HEK293 (cell line): ENCODE results near the gene RIMKLB.

ENCODE experiments used
- EGR2 ChIP-seq: fragments of 450-650 bp; formaldehyde crosslinking; IDR thresholded peaks from 2 replicates; pipeline ENCODE4 v1.5.1; 2016; ENCODE audit warnings: low read depth, missing biosample characterization, missing genetic modification characterization
- GFI1B ChIP-seq: fragments of 450-650 bp; formaldehyde crosslinking; IDR thresholded peaks from 2 replicates; pipeline ENCODE4 v1.5.1; 2016; ENCODE audit warnings: missing biosample characterization, missing genetic modification characterization
- GLI4 ChIP-seq: fragments of 450-650 bp; formaldehyde crosslinking; IDR thresholded peaks from 2 replicates; pipeline ENCODE4 v1.5.1; 2016; ENCODE audit warnings: missing biosample characterization, missing genetic modification characterization
- HOXD13 ChIP-seq: sonication (generic); formaldehyde crosslinking; IDR thresholded peaks from 2 replicates; pipeline ENCODE4 v1.8.0; 2022; ENCODE audit warnings: missing genetic modification reagents, borderline replicate concordance
- OSR2 ChIP-seq: fragments of 450-650 bp; formaldehyde crosslinking; IDR thresholded peaks from 2 replicates; pipeline ENCODE4 v1.5.1; 2016; ENCODE audit warnings: missing biosample characterization, missing genetic modification characterization
- PRDM1 ChIP-seq: fragments of 450-650 bp; formaldehyde crosslinking; IDR thresholded peaks from 2 replicates; pipeline ENCODE4; 2016; ENCODE audit warnings: missing biosample characterization, missing genetic modification characterization
- SP7 ChIP-seq: fragments of 450-650 bp; formaldehyde crosslinking; IDR thresholded peaks from 2 replicates; pipeline ENCODE4 v1.5.1; 2016; ENCODE audit warnings: missing biosample characterization, missing genetic modification characterization
- ZBTB21 ChIP-seq: fragments of 450-650 bp; formaldehyde crosslinking; IDR thresholded peaks from 2 replicates; pipeline ENCODE4 v1.5.1; 2017; ENCODE audit warnings: missing biosample characterization, missing genetic modification characterization
- ZBTB8A ChIP-seq: fragments of 450-650 bp; formaldehyde crosslinking; IDR thresholded peaks from 2 replicates; pipeline ENCODE4 v1.5.1; 2016; ENCODE audit warnings: missing biosample characterization, missing genetic modification characterization
- ZFHX2 ChIP-seq: fragments of 450-650 bp; formaldehyde crosslinking; conservative IDR thresholded peaks from 2 replicates; pipeline ENCODE4 v1.5.1; 2016; ENCODE audit warnings: missing biosample characterization, missing genetic modification characterization
- ZFP69B ChIP-seq: fragments of 450-650 bp; formaldehyde crosslinking; IDR thresholded peaks from 2 replicates; pipeline ENCODE4 v1.5.1; 2016; ENCODE audit warnings: missing biosample characterization, missing genetic modification characterization
- ZNF10 ChIP-seq: fragments of 450-650 bp; formaldehyde crosslinking; IDR thresholded peaks from 2 replicates; pipeline ENCODE4 v1.5.1; 2017; ENCODE audit warnings: missing biosample characterization, missing genetic modification characterization
- ZNF138 ChIP-seq: fragments of 450-650 bp; formaldehyde crosslinking; IDR thresholded peaks from 2 replicates; pipeline ENCODE4 v1.5.1; 2016; ENCODE audit warnings: missing biosample characterization, missing genetic modification characterization, borderline replicate concordance
- ZNF174 ChIP-seq: fragments of 450-650 bp; formaldehyde crosslinking; IDR thresholded peaks from 2 replicates; pipeline ENCODE4 v1.5.0; 2017; ENCODE audit warnings: missing biosample characterization, mild to moderate bottlenecking, missing genetic modification characterization
- ZNF223 ChIP-seq: fragments of 450-650 bp; formaldehyde crosslinking; IDR thresholded peaks from 2 replicates; pipeline ENCODE4 v1.5.1; 2016; ENCODE audit warnings: missing biosample characterization, missing genetic modification characterization
- ZNF239 ChIP-seq: fragments of 450-650 bp; formaldehyde crosslinking; IDR thresholded peaks from 2 replicates; pipeline ENCODE4 v1.5.1; 2016; ENCODE audit warnings: missing biosample characterization, missing genetic modification characterization
- ZNF335 ChIP-seq: fragments of 450-650 bp; formaldehyde crosslinking; conservative IDR thresholded peaks from 2 replicates; pipeline ENCODE4 v1.5.1; 2016; ENCODE audit warnings: missing biosample characterization, missing genetic modification characterization
- ZNF391 ChIP-seq: fragments of 450-650 bp; formaldehyde crosslinking; IDR thresholded peaks from 2 replicates; pipeline ENCODE4 v1.5.1; 2016; ENCODE audit warnings: low read depth, missing biosample characterization, missing genetic modification characterization, borderline replicate concordance
- ZNF501 ChIP-seq: fragments of 450-650 bp; formaldehyde crosslinking; IDR thresholded peaks from 2 replicates; pipeline ENCODE4 v1.5.1; 2016; ENCODE audit warnings: missing biosample characterization, missing genetic modification characterization
- ZNF529 ChIP-seq: fragments of 450-650 bp; formaldehyde crosslinking; IDR thresholded peaks from 2 replicates; pipeline ENCODE4 v1.5.1; 2017; ENCODE audit warnings: missing genetic modification characterization, missing biosample characterization; ENCODE audit not compliant: insufficient replicate concordance
- ZNF596 ChIP-seq: fragments of 450-650 bp; IDR thresholded peaks from 2 replicates; pipeline ENCODE4 v1.5.0; 2018; ENCODE audit warnings: missing biosample characterization, mild to moderate bottlenecking, missing genetic modification characterization, moderate library complexity
- ZNF664 ChIP-seq: fragments of 450-650 bp; formaldehyde crosslinking; IDR thresholded peaks from 2 replicates; pipeline ENCODE4 v1.5.1; 2016; ENCODE audit warnings: missing biosample characterization, missing genetic modification characterization
- ZNF76 ChIP-seq: fragments of 450-650 bp; formaldehyde crosslinking; IDR thresholded peaks from 2 replicates; pipeline ENCODE4; 2016; ENCODE audit warnings: low read depth, missing biosample characterization, missing genetic modification characterization, borderline replicate concordance
- ZNF785 ChIP-seq: fragments of 450-650 bp; formaldehyde crosslinking; IDR thresholded peaks from 2 replicates; pipeline ENCODE4 v1.5.1; 2016; ENCODE audit warnings: missing biosample characterization, missing genetic modification characterization
- ZNF792 ChIP-seq: fragments of 450-650 bp; formaldehyde crosslinking; IDR thresholded peaks from 2 replicates; pipeline ENCODE4 v1.5.1; 2016; ENCODE audit warnings: missing biosample characterization, missing genetic modification characterization
- ZNF843 ChIP-seq: fragments of 450-650 bp; formaldehyde crosslinking; IDR thresholded peaks from 2 replicates; pipeline ENCODE4 v1.5.1; 2016; ENCODE audit warnings: missing biosample characterization, missing genetic modification characterization
- TF ChIP-seq, protein P1 (sequence below): fragments of 450-650 bp; formaldehyde crosslinking; IDR thresholded peaks from 2 replicates; pipeline ENCODE4 v1.5.1; 2016; ENCODE audit warnings: missing biosample characterization, missing genetic modification characterization
- TF ChIP-seq, protein P2 (sequence below): fragments of 450-650 bp; formaldehyde crosslinking; IDR thresholded peaks from 2 replicates; pipeline ENCODE4 v1.5.1; 2017; ENCODE audit warnings: missing biosample characterization, missing genetic modification characterization
- TF ChIP-seq, protein P3 (sequence below): fragments of 450-650 bp; IDR thresholded peaks from 2 replicates; pipeline ENCODE4 v1.5.1; 2018; ENCODE audit warnings: missing biosample characterization, missing genetic modification characterization
- TF ChIP-seq, protein P4 (sequence below): fragments of 450-650 bp; formaldehyde crosslinking; IDR thresholded peaks from 2 replicates; pipeline ENCODE4 v1.5.1; 2017; ENCODE audit warnings: missing biosample characterization, missing genetic modification characterization
- TF ChIP-seq, protein P5 (sequence below): fragments of 450-650 bp; formaldehyde crosslinking; IDR thresholded peaks from 2 replicates; pipeline ENCODE4 v1.5.1; 2017; ENCODE audit warnings: missing biosample characterization, missing genetic modification characterization
- TF ChIP-seq, protein P6 (sequence below): fragments of 450-650 bp; formaldehyde crosslinking; optimal IDR thresholded peaks from 2 replicates; pipeline ENCODE3; 2016; ENCODE audit warnings: missing biosample characterization, mild to moderate bottlenecking, missing genetic modification characterization

RIMKLB gene

DNA sequence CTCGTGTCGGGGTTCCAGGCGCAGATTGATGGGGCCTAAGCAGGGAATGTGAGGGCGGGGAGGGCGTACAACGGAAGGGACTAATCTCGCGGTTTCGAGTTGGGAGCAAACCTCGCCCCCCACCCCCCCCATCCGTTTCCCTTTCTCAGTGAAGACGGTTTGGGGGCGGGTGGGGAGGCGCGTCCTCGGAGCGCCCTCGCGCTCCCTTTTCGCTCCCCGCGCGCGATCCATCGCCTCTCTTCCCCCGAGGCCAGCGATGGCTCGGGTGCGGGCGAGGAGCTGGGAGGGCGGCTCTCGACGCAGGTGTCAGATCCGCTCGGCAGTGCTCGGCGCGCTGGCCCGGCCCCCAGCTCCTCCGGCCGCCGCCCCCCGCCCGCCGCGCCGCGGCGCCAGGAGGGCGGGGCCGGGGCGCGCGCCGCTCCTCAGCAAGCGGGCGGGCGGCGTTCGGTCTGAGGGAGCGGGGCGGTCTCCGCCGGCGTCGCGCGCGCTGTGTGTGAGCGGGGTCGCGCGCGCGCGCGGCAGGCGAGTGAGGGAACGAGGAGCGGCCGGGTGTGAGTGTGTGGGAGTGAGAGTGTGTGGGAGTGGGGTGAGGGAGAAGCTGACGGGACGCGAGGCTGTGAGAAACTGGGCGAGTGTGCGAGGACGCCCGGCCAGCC, at the start of gene RIMKLB (continued):
- TF ChIP-seq, protein P1, sequence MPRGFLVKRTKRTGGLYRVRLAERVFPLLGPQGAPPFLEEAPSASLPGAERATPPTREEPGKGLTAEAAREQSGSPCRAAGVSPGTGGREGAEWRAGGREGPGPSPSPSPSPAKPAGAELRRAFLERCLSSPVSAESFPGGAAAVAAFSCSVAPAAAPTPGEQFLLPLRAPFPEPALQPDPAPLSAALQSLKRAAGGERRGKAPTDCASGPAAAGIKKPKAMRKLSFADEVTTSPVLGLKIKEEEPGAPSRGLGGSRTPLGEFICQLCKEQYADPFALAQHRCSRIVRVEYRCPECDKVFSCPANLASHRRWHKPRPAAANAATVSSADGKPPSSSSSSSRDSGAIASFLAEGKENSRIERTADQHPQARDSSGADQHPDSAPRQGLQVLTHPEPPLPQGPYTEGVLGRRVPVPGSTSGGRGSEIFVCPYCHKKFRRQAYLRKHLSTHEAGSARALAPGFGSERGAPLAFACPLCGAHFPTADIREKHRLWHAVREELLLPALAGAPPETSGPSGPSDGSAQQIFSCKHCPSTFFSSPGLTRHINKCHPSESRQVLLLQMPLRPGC (tag by site-specific recombination) = peak; percentile 46
- TF ChIP-seq GFI1B = peak; percentile 59; the same call in 1 of the 2 replicates
- TF ChIP-seq, protein P2, sequence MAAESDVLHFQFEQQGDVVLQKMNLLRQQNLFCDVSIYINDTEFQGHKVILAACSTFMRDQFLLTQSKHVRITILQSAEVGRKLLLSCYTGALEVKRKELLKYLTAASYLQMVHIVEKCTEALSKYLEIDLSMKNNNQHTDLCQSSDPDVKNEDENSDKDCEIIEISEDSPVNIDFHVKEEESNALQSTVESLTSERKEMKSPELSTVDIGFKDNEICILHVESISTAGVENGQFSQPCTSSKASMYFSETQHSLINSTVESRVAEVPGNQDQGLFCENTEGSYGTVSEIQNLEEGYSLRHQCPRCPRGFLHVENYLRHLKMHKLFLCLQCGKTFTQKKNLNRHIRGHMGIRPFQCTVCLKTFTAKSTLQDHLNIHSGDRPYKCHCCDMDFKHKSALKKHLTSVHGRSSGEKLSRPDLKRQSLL (tag by site-specific recombination) = 0 out of 2 replicates have a peak, but pooled peaks have one; percentile 19
- TF ChIP-seq ZNF138 (tag by site-specific recombination) = no peak
- TF ChIP-seq ZNF10 (tag by site-specific recombination) = peak; percentile 83
- peak; percentile 87; the same call in 1 of the 2 replicates for TF ChIP-seq GLI4 (tag by site-specific recombination)
- no peak for TF ChIP-seq ZNF174
- TF ChIP-seq ZFP69B = 0 out of 2 replicates have a peak, but pooled peaks have one; percentile 10
- TF ChIP-seq, protein P3, sequence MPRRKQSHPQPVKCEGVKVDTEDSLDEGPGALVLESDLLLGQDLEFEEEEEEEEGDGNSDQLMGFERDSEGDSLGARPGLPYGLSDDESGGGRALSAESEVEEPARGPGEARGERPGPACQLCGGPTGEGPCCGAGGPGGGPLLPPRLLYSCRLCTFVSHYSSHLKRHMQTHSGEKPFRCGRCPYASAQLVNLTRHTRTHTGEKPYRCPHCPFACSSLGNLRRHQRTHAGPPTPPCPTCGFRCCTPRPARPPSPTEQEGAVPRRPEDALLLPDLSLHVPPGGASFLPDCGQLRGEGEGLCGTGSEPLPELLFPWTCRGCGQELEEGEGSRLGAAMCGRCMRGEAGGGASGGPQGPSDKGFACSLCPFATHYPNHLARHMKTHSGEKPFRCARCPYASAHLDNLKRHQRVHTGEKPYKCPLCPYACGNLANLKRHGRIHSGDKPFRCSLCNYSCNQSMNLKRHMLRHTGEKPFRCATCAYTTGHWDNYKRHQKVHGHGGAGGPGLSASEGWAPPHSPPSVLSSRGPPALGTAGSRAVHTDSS (tag by site-specific recombination) = no peak
- peak; percentile 59 for TF ChIP-seq ZNF76 (tag by site-specific recombination)
- TF ChIP-seq ZNF391 (tag by site-specific recombination) = peak; percentile 87
- TF ChIP-seq ZBTB8A (tag by site-specific recombination) = peak; percentile 87
- TF ChIP-seq HOXD13 (CRISPR knock-in tag) = no peak
- peak; percentile 53; the same call in 1 of the 2 replicates for TF ChIP-seq ZNF843
- TF ChIP-seq ZNF335 = peak; percentile 89
- TF ChIP-seq, protein P4, sequence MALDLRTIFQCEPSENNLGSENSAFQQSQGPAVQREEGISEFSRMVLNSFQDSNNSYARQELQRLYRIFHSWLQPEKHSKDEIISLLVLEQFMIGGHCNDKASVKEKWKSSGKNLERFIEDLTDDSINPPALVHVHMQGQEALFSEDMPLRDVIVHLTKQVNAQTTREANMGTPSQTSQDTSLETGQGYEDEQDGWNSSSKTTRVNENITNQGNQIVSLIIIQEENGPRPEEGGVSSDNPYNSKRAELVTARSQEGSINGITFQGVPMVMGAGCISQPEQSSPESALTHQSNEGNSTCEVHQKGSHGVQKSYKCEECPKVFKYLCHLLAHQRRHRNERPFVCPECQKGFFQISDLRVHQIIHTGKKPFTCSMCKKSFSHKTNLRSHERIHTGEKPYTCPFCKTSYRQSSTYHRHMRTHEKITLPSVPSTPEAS = peak; percentile 36; the same call in 1 of the 2 replicates
- no peak for TF ChIP-seq ZNF664 (tag by site-specific recombination)
- TF ChIP-seq ZNF529 (tag by site-specific recombination) = no peak
- no peak; the same call in 1 of the 2 replicates for TF ChIP-seq ZNF792 (tag by site-specific recombination)
- TF ChIP-seq ZNF223 (tag by site-specific recombination) = no peak
- peak; percentile 58; the same call in 1 of the 2 replicates for TF ChIP-seq ZNF596
- 0 out of 2 replicates have a peak, but pooled peaks have one; percentile 38 for TF ChIP-seq ZBTB21 (tag by site-specific recombination)
- peak; percentile 50; the same call in 1 of the 2 replicates for TF ChIP-seq SP7 (tag by site-specific recombination)
- peak; percentile 94 for TF ChIP-seq EGR2 (tag by site-specific recombination)
- peak; percentile 88 for TF ChIP-seq PRDM1 (tag by site-specific recombination)
- TF ChIP-seq, protein P5, sequence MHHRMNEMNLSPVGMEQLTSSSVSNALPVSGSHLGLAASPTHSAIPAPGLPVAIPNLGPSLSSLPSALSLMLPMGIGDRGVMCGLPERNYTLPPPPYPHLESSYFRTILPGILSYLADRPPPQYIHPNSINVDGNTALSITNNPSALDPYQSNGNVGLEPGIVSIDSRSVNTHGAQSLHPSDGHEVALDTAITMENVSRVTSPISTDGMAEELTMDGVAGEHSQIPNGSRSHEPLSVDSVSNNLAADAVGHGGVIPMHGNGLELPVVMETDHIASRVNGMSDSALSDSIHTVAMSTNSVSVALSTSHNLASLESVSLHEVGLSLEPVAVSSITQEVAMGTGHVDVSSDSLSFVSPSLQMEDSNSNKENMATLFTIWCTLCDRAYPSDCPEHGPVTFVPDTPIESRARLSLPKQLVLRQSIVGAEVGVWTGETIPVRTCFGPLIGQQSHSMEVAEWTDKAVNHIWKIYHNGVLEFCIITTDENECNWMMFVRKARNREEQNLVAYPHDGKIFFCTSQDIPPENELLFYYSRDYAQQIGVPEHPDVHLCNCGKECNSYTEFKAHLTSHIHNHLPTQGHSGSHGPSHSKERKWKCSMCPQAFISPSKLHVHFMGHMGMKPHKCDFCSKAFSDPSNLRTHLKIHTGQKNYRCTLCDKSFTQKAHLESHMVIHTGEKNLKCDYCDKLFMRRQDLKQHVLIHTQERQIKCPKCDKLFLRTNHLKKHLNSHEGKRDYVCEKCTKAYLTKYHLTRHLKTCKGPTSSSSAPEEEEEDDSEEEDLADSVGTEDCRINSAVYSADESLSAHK = peak; percentile 35
- peak; percentile 10 for TF ChIP-seq ZNF501 (tag by site-specific recombination)
- TF ChIP-seq ZNF239 = peak; percentile 20; the same call in 1 of the 2 replicates
- TF ChIP-seq OSR2 (tag by site-specific recombination) = peak; percentile 32; the same call in 1 of the 2 replicates
- peak; percentile 97 for TF ChIP-seq ZNF785 (tag by site-specific recombination)
- TF ChIP-seq, protein P6, sequence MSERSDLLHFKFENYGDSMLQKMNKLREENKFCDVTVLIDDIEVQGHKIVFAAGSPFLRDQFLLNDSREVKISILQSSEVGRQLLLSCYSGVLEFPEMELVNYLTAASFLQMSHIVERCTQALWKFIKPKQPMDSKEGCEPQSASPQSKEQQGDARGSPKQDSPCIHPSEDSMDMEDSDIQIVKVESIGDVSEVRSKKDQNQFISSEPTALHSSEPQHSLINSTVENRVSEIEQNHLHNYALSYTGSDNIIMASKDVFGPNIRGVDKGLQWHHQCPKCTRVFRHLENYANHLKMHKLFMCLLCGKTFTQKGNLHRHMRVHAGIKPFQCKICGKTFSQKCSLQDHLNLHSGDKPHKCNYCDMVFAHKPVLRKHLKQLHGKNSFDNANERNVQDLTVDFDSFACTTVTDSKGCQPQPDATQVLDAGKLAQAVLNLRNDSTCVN = peak; percentile 97
- peak; percentile 98 for TF ChIP-seq ZFHX2 (tag by site-specific recombination)
